HG02885 (cell line): ENCODE results near the gene ZNF362.
A peak's percentile ranks its signal among the peaks of the same experiment; 100 is the strongest.
"Not testable (repeated sequence)": the region's sequence is repeated elsewhere in the genome, so short reads cannot be mapped to it uniquely, and the experiment has no call there.

Experiments used
- ATAC-seq: cut with Tn5 transposase; IDR thresholded peaks from one replicate; pipeline ENCODE4 v1.9.1; 2021; ENCODE audit warnings: mild to moderate bottlenecking; ENCODE audit not compliant: unreplicated experiment, poor library complexity

The ZNF362 gene

GRCh38 chr1:33256471-33257206 lies at the start of gene ZNF362:
Gene ZNF362, plus strand, starts transcription at chr1:33256492. Its CDS starts 14,083 bp downstream, at chr1:33270575.
- ATAC-seq, result peak; percentile 62

- no peak for ATAC-seq
These were observed 44.3 kb upstream of the ZNF362 start for GRCh38 chr1:33211972-33212371.

- ATAC-seq, result no peak
These were observed 36.2 kb upstream of the ZNF362 start for GRCh38 chr1:33219886-33220661.

DNA sequence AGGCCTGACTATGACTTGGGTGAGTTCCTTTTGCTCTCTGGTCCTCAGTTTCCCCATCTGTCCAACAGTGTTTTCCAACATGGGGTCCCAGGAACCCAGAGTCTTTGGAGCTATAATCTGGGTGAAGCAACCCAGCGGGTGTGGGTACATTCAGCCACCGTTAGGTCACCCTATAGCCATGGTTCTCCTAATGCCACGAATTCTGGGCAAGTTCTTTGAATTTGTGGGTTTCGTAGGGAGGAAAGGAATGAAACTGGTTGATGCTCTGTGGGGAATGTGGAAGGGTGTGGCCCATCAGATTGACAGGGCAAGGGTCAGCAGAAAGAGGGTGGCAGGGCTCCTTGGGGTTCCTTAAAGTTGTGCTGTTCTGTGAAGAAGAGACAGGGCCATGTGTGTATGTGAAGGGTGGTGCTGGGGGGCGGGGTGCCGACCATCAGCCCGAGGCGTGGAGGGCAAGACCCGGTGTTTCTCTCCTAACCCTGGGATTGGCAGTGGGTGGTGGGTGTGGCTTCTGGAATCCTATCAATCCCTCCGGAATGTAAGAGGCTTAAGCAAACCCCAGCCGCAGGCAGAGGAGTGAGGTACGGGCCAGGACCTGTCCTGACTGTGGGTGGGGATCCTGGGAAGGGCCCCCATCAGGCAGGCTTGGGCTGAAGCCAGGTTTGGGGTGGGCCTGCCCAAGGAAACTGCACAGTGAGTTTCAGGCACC lies 35.5 kb upstream of the ZNF362 start:
- ATAC-seq, result no peak

DNA sequence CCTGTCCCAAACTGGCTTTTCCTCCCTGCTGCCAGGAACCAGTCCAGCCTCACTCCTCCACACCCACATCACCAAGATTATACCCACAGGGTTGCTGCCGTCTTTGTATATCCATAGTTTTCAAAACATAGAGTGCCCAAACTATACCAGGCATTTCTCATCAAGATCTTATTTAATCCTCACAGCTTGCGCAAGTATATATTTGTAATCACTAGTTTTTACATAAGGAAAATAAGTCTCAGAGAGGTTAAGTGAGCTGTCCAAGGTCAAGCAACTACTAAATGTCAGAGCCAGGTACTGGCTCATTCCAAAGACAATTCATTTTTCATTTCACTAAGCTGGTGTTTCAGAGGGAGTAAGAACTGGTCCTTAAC lies 34.9 kb upstream of the ZNF362 start:
- no peak for ATAC-seq

DNA sequence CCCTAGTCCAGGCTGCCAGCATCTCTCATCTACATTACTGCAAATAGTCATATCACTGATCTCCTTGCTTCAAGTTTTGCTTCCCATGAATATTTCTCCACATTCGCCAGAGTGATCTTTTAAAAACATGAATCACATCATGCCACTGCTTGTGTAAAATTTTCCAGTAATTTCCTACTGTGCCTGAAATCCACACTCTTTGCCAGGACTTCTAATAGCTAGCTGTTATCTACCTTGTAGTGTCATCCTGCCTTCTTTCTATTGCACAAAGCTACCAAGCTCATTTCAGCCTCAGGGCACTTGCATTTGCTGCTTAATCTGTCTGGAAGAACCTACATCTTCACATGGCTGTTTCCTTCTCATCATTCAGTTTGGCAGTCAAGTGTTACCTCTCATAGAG lies 33.9 kb upstream of the ZNF362 start:
- ATAC-seq, result no peak

- ATAC-seq, result no peak
These were observed 32.1 kb upstream of the ZNF362 start for GRCh38 chr1:33224166-33224707.

GRCh38 chr1:33225586-33225985 lies 30.7 kb upstream of the ZNF362 start:
- ATAC-seq, result no peak

GRCh38 chr1:33228935-33229487 lies 27.3 kb upstream of the ZNF362 start:
- no peak for ATAC-seq

DNA sequence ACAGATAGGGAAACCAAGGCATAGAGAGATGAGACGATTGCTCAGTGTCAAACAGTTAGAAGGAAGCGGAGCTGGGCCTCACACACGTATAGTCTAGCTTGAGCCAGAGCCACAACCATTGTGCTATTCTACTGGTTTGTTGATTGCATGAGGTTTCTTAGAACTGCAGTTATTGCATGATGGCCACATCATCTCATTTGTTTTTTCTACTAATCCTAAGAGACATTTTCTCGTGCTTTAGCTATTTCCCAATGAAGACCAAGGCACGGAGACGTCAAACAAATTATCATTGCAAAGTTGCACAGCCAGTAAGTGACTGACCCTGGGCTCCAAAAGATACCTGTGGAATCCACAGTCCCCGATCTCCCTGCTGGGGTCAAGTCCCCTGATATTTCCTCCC lies 25.1 kb upstream of the ZNF362 start:
- ATAC-seq, result no peak

DNA sequence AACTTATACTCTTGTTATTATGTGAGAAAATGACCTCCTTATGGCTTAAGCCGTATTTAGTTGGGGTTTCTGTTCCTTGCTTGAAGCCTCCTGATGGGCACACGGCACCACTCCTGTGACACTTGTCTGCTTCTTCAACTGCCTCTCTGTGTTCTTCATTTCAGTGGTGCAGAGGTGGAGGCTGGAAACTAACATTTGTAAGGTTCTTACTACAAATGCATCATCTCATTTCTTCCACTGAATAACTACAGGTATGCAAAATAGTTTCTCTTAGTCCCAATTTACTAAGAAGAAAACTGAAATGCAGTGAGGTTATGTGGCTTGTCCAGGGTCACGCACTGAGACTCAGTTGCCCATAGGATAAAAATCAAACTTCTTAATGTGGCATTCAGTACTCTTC lies 23.6 kb upstream of the ZNF362 start:
- ATAC-seq, result no peak

GRCh38 chr1:33234131-33234530 lies 22.2 kb upstream of the ZNF362 start:
- no peak for ATAC-seq

GRCh38 chr1:33234588-33234990 lies 21.7 kb upstream of the ZNF362 start:
- no peak for ATAC-seq

- no peak for ATAC-seq
These were observed 20.8 kb upstream of the ZNF362 start for GRCh38 chr1:33235521-33235920.

DNA sequence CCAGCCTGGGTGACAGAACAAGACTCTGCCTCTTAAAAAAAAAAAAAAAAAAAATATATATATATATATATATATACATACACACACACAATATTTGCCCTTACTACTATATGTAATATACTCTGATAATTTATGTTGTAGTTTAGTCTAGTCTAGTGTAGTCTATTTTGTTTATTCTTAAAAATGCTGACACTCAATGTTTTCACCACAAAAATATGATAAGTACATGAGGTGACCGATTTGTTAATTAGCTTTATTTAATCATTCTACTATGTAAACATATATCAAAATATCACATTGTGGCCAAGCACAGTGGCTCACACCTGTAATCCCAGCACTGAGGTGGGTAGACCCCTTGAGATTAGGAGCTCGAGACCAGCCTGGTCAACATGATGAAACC lies 19.8 kb upstream of the ZNF362 start:
- no peak for ATAC-seq

- ATAC-seq, result no peak
These were observed 18.7 kb upstream of the ZNF362 start for GRCh38 chr1:33237579-33237978.

- not testable (repeated sequence) for ATAC-seq
These were observed 18.0 kb upstream of the ZNF362 start for GRCh38 chr1:33238194-33238724.

DNA sequence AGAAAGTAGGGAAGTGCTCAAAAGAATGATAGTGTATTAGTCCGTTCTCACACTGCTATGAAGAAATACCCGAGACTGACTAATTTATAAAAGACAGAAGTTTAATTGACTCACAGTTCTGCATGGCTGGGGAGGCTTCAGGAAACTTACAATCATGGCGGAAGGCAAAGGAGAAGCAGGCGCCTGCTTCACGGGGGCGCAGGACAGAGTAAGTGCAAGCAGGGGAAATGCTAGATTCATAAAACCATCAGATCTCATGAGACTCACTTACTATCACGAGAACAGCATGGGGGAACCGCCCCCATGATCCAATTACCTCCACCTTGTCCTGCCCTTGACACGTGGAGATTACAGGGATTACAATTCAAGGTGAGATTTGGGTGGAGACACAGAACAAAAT lies 16.9 kb upstream of the ZNF362 start:
- ATAC-seq, result not testable (repeated sequence)

DNA sequence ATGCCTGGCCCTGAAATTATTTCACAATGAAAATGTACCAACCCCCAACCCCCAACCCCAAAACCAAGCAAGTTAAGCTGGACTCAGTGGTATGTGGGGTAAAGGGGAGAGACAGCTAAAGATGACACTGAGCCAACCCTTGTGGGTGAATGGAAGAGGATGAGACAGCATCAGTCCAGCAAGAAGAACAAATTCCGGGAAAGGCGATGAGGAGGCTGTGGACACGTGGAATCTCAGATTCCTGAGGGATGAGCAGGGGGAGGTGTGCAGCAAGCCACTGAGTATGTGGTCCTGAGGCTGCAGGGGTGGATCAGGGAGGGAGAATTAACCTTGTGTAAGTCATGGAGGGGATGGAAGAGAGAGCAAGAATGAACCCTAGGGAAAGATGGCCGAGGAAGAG lies 14.4 kb upstream of the ZNF362 start:
- ATAC-seq, result no peak

GRCh38 chr1:33242652-33243051 lies 13.6 kb upstream of the ZNF362 start:
- no peak for ATAC-seq
